ENCODE measurements around the gene RASSF1. TPM values are rescaled to one million over a fixed set of nuclear protein-coding genes. Genes with fewer than 3 reads are reported as not detected.

Gene RASSF1
- total and polyA plus RNA-seq, 2 of the 13 experiments (the other 11 are each of a cell fraction or from before 2014, with no cell fraction given) = 10.2 to 27.5 TPM

GRCh38 chr3:50327943-50328691, 12.5 kb downstream of the RASSF1 start, which contains the start of gene TUSC2 (continued):
- TF ChIP-seq ZNF646 (CRISPR knock-in tag; IDR thresholded peaks at IDR 0.05) (no peak), SMAD9 (CRISPR knock-in tag; IDR thresholded peaks at IDR 0.05) (no peak), HNRNPK (IDR thresholded peaks at IDR 0.05; ENCODE audit: low read depth, low read length, poor library complexity, severe bottlenecking) (peak; percentile 23), ZNF558 (CRISPR knock-in tag; IDR thresholded peaks at IDR 0.05; ENCODE audit: borderline replicate concordance) (no peak), GTF2F1 (IDR thresholded peaks at IDR 0.05; ENCODE audit: low read length) (no peak), PHB2 (IDR thresholded peaks at IDR 0.05; ENCODE audit: partially characterized antibody) (no peak), ZNF557 (CRISPR knock-in tag; IDR thresholded peaks at IDR 0.05) (no peak), RFXAP (CRISPR knock-in tag; IDR thresholded peaks at IDR 0.05; ENCODE audit: borderline replicate concordance) (peak; percentile 85), HNRNPUL1 (IDR thresholded peaks at IDR 0.05; ENCODE audit: low read depth, low read length) (no peak), LRRFIP1 (CRISPR knock-in tag; conservative IDR thresholded peaks at IDR 0.05) (no peak), SNAI1 (CRISPR knock-in tag; IDR thresholded peaks at IDR 0.05; ENCODE audit: borderline replicate concordance) (no peak), ZNF770 (CRISPR knock-in tag; IDR thresholded peaks at IDR 0.05) (peak; percentile 48; the same call in 1 of the 2 replicates), CBFB (CRISPR knock-in tag; IDR thresholded peaks at IDR 0.05) (0 out of 2 replicates have a peak, but pooled peaks have one; percentile 44), MEIS1 (CRISPR knock-in tag; IDR thresholded peaks at IDR 0.05; ENCODE audit: borderline replicate concordance) (0 out of 2 replicates have a peak, but pooled peaks have one; percentile 24), ZNF12 (CRISPR knock-in tag; IDR thresholded peaks at IDR 0.05) (no peak), ZNF101 (CRISPR knock-in tag; IDR thresholded peaks at IDR 0.05; ENCODE audit: borderline replicate concordance, low read depth) (no peak), ZFP1 (CRISPR knock-in tag; IDR thresholded peaks at IDR 0.05) (0 out of 2 replicates have a peak, but pooled peaks have one; percentile 47), MEF2D (CRISPR knock-in tag; IDR thresholded peaks at IDR 0.05) (0 out of 2 replicates have a peak, but pooled peaks have one; percentile 41), DPF2 (CRISPR knock-in tag; IDR thresholded peaks at IDR 0.05; ENCODE audit: borderline replicate concordance, low read depth) (no peak)
